ENCODE data around the gene MRPL14.
A peak's percentile ranks its signal among the peaks of the same experiment; 100 is the strongest.

MRPL14 gene

GRCh38 chr6:44131892-44132291, 4.6 kb upstream of the MRPL14 start:
- H3K27ac ChIP-seq = peak overlapping the region; percentile 35
- TF ChIP-seq CTCF (conservative IDR thresholded peaks at IDR 0.05) = no peak

- no peak for TF ChIP-seq CTCF (conservative IDR thresholded peaks at IDR 0.05)
- no peak overlapping the region for H3K27ac ChIP-seq
Observed at GRCh38 chr6:44129841-44130322, 2.6 kb upstream of the MRPL14 start.

DNA sequence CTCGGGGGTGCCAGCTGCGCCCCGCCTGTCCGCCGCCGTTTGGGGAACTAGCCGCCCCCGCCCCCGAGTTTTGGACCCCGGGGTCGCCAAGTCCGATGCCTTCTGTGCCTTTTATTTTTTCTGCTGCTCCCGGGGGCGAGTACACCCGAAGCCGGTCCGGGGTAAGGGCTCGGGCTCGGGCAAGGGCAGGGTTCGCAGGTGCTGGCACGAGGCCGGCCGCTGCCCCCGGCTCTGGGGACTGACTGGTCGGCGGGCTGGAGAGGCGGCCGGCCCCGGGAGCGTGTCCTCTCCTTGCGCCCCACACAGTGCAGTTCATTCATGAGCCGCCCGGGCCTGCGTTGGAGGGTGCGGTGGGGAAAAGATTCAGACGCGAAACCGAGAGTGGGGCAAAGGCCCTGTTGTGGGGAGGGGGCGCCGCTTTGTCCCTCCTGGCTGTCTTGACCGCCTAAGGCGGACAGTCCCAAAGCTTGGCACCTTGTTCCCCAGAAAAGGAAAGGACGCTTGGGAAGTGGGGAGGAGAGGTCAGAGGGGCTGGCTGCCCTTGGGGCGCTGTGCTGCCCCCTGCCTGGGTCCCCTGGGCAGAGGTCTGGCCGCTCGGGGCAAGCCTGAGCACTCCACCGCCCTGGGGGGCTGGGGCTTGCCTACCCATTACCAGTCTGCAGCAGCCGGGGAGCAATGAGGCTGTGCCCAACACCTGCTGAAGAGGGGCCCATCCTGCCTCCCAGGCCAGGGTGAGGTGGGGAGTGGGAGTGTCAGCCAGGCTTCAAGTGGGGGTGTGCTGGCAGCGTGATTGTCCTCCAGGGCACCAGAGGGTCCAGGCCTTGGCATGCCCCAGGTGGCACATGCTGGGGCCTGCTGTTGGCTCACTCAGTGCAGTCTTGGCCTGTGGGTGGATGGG, 1.0 kb upstream of the MRPL14 start:
- peak; percentile 31 for TF ChIP-seq CTCF (conservative IDR thresholded peaks at IDR 0.05)
- peak overlapping the region; percentile 90 for H3K27ac ChIP-seq

GRCh38 chr6:44126320-44127149, 717 bp downstream of the MRPL14 start:
- peak overlapping the region; percentile 90 for H3K27ac ChIP-seq
- no peak for TF ChIP-seq CTCF (conservative IDR thresholded peaks at IDR 0.05)

GRCh38 chr6:44123544-44123943, 3.7 kb downstream of the MRPL14 start:
- H3K27ac ChIP-seq = peak overlapping the region; percentile 90
- no peak for TF ChIP-seq CTCF (conservative IDR thresholded peaks at IDR 0.05)

- no peak for TF ChIP-seq CTCF (conservative IDR thresholded peaks at IDR 0.05)
- peak overlapping the region; percentile 90 for H3K27ac ChIP-seq
Observed at GRCh38 chr6:44122801-44123200, 4.5 kb downstream of the MRPL14 start.
